GM21447 (cell line): ENCODE results near the gene ITCH.

Experiments used
- ATAC-seq: cut with Tn5 transposase; IDR thresholded peaks from one replicate; pipeline ENCODE4 v1.9.1; 2021; ENCODE audit not compliant: unreplicated experiment

The ITCH gene

DNA sequence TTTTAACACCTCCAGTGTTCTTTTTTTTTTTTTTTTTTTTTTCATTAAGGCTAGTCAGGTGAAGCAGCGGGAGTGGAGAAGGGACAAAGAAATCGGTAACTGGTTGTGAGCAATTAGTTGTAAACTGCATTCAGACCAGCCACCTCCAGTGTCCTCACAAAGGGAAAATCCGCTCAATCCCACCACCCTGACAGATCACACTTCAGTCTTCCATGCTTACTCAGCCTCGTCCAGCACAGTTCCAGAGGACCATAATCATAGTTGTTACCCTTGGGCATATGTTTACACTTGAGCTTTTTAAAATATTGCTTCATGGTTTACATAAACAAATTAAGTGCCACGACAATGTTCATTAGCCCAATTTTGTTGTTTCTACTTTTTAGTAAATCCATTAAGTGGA, 163.4 kb downstream of the ITCH start:
- no peak for ATAC-seq

DNA sequence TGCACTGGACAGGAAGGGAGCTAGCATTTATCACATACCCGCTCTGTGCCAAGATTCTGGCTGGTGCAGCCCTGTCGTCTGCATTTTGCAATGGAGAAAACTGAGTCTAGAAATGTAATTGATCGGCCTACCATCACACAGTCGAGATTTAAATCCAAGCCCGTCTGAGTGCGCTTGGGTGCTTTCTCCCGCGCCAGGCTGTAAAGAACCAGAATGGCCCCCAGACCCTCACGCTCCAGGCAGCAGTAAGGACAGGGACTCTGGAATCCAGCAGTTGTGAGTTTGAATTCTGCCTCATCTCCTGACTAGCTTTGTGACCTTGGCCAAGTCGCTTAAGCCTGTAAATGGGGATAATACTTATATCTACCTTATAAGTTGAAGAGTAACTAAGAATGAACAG, 163.9 kb downstream of the ITCH start:
- ATAC-seq, result no peak

DNA sequence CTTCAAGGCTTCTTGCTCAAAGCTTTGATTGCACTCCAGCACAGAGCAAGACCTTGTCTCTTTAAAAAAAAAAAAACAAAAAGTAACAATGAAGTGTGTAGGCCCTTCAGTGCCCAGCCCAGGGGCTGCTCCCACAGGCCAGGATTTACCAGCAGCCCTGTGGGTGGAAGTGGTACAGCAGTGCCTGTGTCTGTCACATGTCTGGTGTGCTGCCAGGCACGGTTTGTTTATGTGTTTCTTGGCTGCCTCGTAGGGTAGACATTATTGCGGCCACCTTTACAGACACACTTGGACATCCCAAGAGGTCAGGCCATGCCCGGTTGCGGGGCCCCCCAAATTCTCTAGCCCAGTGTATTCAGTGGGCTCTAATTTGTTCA, 165.8 kb downstream of the ITCH start:
- ATAC-seq, result no peak

DNA sequence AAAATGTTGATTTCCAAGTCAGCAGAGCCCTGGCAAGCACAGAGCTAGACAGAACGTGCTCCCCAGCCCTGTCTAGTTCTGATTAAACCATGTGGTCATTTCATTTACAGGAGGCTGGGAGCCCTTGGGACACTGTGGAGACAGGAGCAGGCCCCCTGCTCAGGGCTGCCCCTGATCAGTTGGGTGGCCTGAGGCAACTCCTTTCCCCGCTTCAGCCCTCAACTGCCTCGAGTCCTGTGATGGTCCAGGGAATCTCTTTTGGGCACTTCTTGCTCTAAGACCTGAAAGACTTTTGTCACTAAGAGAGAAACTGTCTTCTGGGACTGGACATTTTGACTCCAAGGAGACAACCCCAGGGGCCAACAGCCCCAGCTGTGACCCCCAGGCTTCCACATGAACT, 166.7 kb downstream of the ITCH start:
- ATAC-seq, result no peak

DNA sequence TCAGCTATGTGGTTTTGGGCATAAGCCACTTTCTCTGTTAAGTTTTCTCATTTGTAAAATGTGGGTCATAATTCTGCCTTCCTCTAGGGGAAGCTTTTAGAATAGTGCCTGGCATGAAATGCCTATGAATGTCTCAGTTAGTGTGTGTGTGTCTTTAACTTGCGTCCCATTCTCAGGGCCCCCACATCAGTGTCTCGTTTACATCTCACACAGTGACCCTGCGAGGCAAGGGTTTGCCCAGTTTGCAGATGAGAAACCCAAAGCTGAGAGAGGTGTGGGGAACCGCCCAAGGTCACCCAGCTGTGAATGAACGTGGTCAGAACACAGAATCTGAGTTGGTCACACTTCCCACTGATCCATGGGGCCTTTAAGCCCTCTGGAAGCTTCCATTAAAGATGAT, 167.3 kb downstream of the ITCH start:
- ATAC-seq, result no peak

DNA sequence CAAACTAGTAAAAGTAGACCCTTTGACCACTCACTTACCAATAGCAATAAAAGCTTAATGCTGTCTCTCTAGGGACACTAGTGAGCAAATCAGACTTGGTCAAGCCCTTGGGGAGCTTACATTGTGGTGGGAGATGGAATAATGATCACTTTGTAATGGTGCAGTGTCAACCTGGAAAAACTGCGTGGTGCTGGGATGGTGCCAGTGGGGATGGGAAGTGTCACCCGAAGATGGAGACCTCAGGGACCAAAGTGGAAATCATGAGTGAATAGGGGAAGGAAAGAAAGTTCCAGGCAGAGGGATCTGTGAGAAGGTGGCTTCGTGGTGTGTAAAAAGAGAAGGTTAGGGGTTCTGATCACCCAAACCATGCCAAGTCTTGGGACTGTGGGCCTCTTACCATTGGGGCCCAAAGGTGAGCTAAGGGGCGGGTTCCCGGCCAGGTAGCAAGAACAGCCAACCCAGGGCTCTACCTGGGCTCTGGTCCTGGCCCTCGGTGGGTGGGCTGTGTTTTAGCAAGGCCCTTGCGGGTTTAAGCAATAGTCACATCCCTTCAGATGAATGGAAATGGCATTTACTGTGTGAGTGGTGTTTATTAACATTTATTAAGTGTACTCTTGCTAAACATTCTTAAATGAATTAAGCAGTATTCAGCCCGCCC, 168.7 kb downstream of the ITCH start:
- no peak for ATAC-seq

DNA sequence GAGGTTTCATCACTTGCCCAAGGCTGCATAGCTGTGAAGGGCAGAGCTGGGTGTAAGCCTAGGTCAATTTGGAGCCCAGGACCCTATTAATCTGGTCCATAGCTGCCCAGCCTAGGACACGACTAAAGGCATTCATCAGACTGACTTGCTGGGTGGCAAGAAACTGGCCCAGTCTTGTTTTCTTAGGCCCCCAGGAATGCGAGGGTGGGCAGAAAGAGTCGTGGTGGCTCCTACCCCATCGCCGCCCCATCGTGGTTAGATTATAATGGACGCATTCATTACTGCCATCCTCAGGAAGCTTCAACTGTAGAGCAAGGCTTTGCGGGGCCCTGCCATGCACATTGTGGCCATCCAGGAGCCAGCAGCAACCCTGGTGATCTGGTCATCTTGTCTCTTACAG, 169.2 kb downstream of the ITCH start:
- no peak for ATAC-seq

DNA sequence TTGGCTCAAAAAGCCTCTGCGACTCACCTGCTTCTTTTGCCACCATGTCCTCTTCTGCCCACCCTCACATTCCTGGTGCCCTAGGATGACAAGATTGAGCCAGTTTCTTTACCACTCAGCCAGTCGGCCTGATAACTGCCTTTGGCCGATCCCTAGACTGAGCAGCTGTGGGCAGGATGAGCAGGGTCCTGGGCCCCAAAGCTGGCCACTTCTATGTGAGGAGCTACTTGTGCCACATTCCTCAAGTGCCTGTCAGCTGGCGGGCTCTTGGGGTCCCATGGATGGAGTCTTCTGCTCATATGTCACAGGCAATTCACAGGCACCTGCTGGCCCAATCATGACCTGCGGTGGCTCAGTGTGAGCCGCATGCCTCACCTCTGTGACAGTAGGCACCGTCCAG, 169.7 kb downstream of the ITCH start:
- ATAC-seq, result no peak

DNA sequence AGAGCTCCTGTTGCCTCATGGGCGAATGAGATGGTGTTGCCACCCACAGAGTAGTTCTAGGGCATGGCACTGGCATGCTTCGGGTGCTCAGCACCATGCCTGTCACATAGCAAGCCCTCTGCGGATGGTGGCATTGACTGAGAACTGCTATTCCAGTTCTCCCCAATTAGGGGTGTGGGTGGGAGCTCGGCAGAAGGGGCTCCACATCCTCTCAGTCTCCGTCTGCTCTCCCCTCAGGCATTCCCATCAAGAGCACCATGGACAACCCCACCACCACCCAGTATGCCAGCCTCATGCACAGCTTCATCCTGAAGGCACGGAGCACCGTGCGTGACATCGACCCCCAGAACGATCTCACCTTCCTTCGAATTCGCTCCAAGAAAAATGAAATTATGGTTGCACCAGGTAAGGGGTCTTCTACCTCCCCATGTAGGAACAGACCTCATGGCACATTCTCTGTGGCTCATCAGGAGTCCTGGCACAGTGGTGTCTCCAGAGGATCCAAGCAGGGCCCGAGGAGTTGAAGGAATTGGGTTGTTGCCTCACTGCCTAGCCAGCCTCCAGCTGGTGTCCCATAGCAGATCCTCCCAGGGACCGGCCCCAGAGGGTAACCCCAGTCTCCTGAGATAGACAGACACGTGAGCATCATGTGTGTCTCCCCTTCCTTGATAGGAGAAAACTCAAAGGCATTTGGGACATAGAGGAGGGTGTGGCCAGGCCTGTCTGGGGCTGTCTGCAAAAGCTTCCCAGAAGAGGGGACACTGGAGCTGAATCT, 171.5 kb downstream of the ITCH start:
- no peak for ATAC-seq

DNA sequence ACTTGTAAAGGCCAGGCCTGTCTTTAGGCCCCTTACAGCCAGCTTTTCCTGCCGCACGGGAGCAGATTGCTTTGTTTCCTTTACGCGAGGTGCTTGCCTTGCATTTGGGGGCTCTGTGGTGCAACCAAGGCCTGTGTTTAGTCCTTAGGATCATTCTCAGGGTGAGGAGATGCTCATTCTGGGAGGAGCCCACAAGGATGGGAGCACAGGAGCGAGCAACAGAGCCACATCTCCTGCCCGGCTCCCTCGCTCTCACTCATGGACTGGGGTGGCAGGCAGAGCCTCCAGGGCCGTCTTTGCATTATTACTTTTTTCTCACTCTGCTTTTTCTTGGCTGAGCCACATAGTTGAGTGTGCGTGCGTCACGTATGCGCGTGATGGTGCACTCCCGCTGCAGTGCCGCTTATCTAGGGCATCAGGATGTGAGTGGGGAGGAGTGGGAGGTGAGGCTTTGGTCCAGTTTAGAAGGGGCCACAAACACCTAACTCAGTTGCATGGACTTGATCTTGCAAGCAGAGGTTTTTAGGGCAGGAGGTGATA, 172.3 kb downstream of the ITCH start:
- no peak for ATAC-seq

DNA sequence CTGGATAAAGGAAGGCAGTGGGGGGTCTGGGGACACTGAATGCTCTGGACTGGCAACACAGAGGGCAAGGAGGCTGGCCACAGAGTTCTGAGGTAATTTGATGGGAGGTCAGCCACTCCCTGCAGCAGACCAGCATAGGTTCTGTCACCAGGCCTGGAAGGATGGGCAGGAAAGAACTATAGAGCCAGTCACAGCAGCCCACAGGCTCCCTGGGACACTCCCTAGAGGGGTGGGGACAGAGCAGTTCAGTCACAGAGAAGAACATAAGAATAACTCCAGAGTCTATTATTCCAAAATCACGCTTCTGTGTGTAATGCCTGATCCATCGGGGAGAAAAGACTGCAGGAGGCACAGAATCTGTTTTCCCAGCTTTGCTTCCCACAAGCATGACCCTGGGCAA, 172.8 kb downstream of the ITCH start:
- ATAC-seq, result no peak

DNA sequence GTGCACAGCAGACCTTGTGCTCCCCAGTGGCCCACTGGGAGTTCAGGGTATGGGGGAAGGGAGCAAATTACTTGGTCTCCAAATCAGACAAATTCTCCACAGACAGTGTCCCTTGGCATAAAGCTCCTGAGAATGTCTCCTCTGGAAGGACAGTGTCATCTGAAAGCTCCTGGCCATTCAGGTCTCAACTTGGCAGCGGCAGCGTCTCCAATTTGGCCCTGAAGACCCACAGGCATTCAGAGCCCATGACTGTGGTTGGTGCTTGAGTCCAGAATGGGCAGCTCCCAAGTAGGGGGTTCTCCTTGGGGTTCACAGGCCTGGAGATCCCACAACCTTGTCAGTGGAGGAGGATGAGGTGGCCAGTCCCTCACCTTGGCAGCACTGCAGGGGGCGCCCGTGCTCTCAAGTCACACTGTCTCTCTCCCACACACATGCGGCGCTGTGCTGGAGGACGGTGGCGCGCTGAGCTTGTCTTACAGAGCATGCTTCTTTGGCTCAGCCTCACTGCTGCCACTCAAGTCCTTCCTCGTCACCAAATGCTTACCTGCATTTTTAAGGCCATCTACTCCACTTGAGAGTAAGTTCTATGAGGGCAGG, 173.8 kb downstream of the ITCH start:
- ATAC-seq, result no peak

DNA sequence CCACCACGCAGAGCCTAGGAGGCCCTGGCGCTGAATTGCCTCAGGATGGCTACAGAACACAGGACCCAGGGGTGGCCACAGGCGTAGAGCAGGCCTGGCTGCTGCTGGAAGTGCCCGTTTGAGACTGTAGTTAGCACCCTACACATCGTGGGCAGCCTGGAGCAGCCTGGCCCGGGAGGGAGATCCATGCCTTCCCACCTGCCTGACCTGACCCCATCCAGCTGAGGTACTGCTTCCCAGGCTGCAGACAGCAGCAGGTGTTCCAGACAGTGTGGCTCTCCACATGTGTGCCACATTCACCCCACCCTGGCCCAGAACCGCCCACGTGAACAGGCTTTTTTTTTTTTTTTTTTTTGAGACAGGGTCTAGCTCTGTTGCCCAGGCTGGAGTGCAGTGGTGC, 174.6 kb downstream of the ITCH start:
- ATAC-seq, result no peak

DNA sequence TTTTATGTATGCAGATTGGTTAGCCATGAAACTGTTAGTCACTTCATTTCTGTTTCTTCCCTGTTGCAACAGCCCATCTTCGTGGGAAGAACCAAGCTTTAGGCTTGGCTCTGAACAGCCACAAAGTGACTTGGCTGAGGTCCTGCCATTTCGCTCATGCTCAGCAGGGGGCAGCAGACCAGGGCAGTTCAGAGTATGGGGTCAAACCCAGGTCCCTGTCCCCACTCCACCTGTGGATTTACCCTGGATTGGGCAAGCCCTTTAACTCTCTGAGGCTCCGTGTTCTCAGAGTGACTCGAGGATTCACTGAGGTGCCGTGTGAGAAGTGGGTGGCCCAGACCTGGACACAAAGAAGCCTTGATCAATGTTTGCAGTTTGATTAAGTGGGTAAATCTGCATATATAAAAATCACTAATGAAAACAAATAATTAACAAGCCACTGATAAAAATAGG, 175.6 kb downstream of the ITCH start:
- ATAC-seq, result no peak

DNA sequence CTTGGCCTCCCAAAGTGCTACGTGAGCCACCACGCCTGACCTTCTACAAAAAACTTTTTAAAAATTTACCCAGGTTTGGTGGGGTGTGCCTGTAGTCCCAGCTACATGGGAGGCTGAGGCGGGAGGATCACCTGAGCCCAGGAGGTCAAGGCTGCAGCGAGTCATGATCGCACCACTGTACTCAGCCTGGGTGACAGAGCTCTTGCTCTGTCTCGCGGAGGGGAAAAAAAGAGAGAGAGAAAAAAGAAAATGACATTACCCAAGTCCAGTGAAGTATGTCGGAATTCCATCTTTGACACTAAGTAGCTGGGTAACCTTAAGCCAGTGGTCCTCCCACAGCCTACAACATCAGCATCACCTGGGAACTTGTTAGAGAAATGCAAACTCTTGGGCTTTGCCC, 176.7 kb downstream of the ITCH start:
- no peak for ATAC-seq

DNA sequence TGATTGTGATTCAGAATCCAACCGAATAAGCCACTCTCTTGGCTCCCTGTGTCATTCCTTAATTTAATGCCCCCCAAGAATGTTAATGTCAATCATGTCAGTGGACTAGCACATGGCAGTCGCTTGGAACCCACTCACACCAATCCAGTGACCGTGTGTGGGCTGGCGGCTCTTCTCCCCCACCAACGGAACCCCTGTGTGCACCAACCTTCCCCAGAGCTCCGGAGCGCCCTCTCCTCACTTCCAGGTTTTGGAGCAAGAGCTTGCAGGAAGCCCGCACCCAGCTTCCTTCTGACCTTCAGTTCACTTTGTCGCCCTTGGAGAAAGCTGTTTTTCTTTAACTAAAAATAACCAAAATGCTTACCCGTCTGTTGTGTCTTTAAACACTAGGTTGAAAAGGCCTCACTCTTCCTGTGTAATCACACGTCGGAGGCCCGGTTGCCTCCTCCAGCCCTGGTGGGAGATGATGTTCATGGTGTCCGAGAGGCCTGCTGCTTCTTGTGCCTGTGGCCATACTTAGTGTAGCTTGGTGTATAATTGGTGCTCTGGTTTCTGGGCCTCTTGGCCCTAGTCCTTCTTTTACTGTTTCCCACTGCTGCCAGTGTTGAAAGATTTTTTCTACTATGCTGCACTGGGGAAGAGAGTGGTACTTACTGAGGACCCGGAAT, 177.7 kb downstream of the ITCH start:
- ATAC-seq, result no peak

DNA sequence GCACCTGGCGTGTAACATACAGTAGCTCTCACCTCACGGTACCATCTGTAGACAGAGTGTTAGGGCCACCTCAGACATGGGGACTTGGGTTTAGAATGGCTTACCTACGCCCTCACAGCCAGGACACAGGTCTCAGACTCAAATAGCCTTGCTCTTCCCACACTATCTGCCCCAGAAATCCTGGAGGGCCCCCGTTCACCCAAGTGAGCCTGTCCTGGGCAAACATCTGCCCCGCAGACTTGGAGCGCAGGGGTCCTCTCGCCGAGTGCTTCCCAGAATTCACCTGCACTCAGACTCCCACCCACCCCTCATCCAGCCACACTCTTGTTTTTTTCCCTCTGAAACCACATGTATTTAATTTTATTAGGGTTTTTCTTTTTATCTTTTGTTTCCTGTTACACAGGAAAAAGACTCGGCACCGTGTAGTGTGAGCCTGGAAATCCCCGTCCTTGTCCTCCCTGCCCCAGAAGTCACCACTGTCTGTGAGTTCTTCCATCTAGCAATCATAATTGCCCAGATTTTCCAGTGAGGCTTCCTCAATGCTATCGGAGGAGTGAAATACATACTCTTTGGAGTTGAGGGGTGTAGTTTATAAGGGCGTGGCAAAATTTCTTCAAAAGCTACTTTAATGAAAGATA, 178.3 kb downstream of the ITCH start:
- no peak for ATAC-seq

DNA sequence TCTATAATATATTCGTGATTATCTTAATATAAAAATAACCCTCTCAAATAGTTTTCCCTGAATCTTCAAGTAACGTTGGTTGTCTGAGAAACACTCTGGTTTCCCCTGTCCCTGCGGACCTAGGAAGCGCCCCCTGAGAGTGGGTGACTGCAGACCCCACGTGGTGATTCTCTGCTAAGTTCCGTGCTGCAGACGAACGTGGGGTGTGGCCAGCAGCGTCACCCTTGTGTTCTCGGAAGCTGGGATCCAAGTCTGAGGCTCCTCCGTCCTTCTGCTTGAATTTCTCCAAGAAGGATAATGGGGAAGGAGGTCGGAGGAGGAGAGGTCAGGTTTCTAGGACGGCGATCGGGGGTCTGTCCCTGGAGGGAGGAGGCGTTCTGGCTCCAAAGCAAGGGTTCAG, 178.8 kb downstream of the ITCH start:
- no peak for ATAC-seq

DNA sequence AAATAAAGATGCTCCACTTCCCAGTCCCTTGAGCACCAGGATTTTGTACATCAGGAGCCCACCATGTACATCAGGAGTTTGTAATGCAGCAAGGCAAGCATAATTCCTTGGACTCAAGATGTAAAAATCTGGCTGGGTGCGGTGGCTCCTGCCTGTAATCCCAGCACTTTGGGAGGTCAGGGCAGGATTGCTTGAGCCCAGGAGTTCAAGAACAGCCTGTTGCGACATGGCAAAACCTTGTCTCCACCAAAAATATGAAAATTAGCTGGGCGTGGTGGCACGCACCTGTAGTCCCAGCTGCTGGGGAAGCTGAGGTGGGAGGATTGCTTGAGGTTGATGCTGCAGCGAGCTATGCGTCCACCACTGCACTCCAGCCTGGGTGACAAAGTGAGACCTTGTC, 179.4 kb downstream of the ITCH start:
- ATAC-seq, result no peak

DNA sequence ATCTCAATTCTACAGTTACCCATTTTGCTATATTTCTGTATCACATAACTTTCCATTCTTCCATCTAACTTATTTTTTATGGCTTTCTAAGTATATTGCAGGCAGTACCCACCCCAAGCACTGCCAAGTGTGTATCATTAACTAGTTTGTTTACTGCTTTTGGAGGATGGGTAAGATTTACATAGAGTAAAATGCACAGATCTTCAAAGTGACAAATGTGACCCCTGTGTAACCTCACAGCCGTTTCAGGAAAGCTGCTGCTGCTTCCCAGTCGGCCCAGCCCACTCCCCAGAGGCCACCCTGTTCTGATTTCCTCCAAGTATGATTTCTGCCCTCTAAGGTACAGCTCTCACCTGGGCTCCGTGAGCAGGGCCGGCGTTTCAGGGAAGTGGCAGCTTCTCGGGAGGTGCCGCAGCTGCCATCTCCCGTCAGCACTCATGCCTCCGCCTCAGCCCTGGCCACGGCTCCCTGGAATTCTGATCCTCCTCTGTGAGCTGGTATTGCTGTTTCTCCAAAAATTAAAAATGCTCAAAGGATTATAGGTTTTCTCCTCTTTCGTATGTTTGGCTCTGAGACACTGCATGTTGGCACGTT, 180.5 kb downstream of the ITCH start:
- no peak for ATAC-seq
